Measurements from ENCODE around the gene DONSON.

DONSON gene

GRCh38 chr21:33561373-33561772 lies 27.1 kb downstream of the DONSON start:
- no peak for DNase-seq (ENCODE audit: low read depth, low spot score)

GRCh38 chr21:33560965-33561364 lies 27.5 kb downstream of the DONSON start:
- DNase-seq (ENCODE audit: low read depth, low spot score): no peak

- DNase-seq (ENCODE audit: low read depth, low spot score): no peak
Measured at GRCh38 chr21:33559813-33560212, 28.7 kb downstream of the DONSON start.

GRCh38 chr21:33558777-33559421 lies 29.6 kb downstream of the DONSON start:
- DNase-seq (ENCODE audit: low read depth, low spot score): no peak

GRCh38 chr21:33557447-33557846 lies 31.0 kb downstream of the DONSON start:
- DNase-seq (ENCODE audit: low read depth, low spot score): no peak

GRCh38 chr21:33554982-33555344 lies 33.5 kb downstream of the DONSON start:
- no peak for DNase-seq (ENCODE audit: low read depth, low spot score)

- DNase-seq (ENCODE audit: low read depth, low spot score): no peak
Measured at GRCh38 chr21:33554236-33554981, 34.1 kb downstream of the DONSON start.

GRCh38 chr21:33552999-33553598 lies 35.4 kb downstream of the DONSON start:
- DNase-seq (ENCODE audit: low read depth, low spot score): no peak

GRCh38 chr21:33552093-33552998 lies 36.1 kb downstream of the DONSON start:
- no peak for DNase-seq (ENCODE audit: low read depth, low spot score)

- no peak for DNase-seq (ENCODE audit: low read depth, low spot score)
Measured at GRCh38 chr21:33551664-33552063, 36.8 kb downstream of the DONSON start.

- DNase-seq (ENCODE audit: low read depth, low spot score): no peak
Measured at GRCh38 chr21:33550772-33551660, 37.5 kb downstream of the DONSON start.

GRCh38 chr21:33549848-33550771 lies 38.4 kb downstream of the DONSON start:
- DNase-seq (ENCODE audit: low read depth, low spot score): no peak

- DNase-seq (ENCODE audit: low read depth, low spot score): no peak
Measured at GRCh38 chr21:33546086-33546485, 42.4 kb downstream of the DONSON start.

- no peak for DNase-seq (ENCODE audit: low read depth, low spot score)
Measured at GRCh38 chr21:33544451-33545195, 43.9 kb downstream of the DONSON start.

GRCh38 chr21:33543505-33544129 lies 44.9 kb downstream of the DONSON start:
- peak; percentile 24 for DNase-seq (ENCODE audit: low read depth, low spot score)

- DNase-seq (ENCODE audit: low read depth, low spot score): peak; percentile 94
Measured at GRCh38 chr21:33542640-33543504, 45.6 kb downstream of the DONSON start, which contains the start of gene SON. TSS of gene SON (plus strand) at chr21:33543038. CDS start at chr21:33543093, 55 bp downstream.
